Epithelial cell of esophagus (primary cell): ENCODE results near the gene BRINP2.

Experiments
- DNase-seq: peaks from one replicate; pipeline ENCODE4 v3.0.0; 2010; ENCODE audit warnings: low read depth
- H3K4me3 ChIP-seq: 2 replicates; pipeline ENCODE4 v1.5.1; 2011; ENCODE audit warnings: mild to moderate bottlenecking, low read length, control low read depth
- CTCF ChIP-seq: IDR thresholded peaks from 2 replicates; pipeline ENCODE4 v1.5.1; 2011; ENCODE audit warnings: low read depth, mild to moderate bottlenecking, low read length, control low read depth, inconsistent platforms; ENCODE audit not compliant: insufficient read depth; ENCODE audit errors: missing control alignments

Gene BRINP2

GRCh38 chr1:177328251-177328650 is 157.5 kb downstream of the BRINP2 start:
- no peak for TF ChIP-seq CTCF
- DNase-seq, result peak; percentile 6
- no peak overlapping the region for H3K4me3 ChIP-seq

- no peak for DNase-seq
- no peak overlapping the region for H3K4me3 ChIP-seq
- TF ChIP-seq CTCF, result no peak
Observed at GRCh38 chr1:177329871-177330270, 159.1 kb downstream of the BRINP2 start.
